Keratinocyte (primary cell): ENCODE measurements around the gene SI. TPM values are rescaled to one million over a fixed set of nuclear protein-coding genes. Genes with fewer than 3 reads are reported as not detected.

Experiments used
- DNase-seq: peaks from one replicate; pipeline ENCODE4 v3.0.0-alpha.2; 2011; ENCODE audit warnings: low read depth, missing footprints, low spot score
- FAIRE-seq: peaks from 2 replicates; lab custom pipeline; 2011; peaks lifted over from hg19 to GRCh38; lab: Jason Lieb, UNC
- H2AFZ ChIP-seq: 2 replicates; pipeline ENCODE4 v1.6.0; 2012; ENCODE audit warnings: low read length, control low read depth, inconsistent platforms; ENCODE audit not compliant: control insufficient read depth
- H3K27ac ChIP-seq: 2 replicates; pipeline ENCODE4 v1.5.1; 2011; ENCODE audit warnings: low read length; ENCODE audit not compliant: control insufficient read depth, insufficient read depth
- H3K27me3 ChIP-seq: 3 replicates; pipeline ENCODE4 v1.6.0; 2011; ENCODE audit warnings: low read length; ENCODE audit not compliant: control insufficient read depth, insufficient read depth; ENCODE audit errors: extremely low read depth
- H3K36me3 ChIP-seq, 2 experiments: 2 replicates in 1 of 2; 3 replicates in 1 of 2; pipeline ENCODE4 v1.5.1; 2011; ENCODE audit warnings: low read length in 2 of 2, mild to moderate bottlenecking in 1 of 2; ENCODE audit not compliant: control insufficient read depth in 2 of 2, insufficient read depth in 2 of 2; ENCODE audit errors: extremely low read depth in 1 of 2
- H3K4me1 ChIP-seq: 3 replicates; pipeline ENCODE4 v1.5.1; 2011; ENCODE audit warnings: low read length; ENCODE audit not compliant: control insufficient read depth, insufficient read depth; ENCODE audit errors: extremely low read depth
- H3K4me2 ChIP-seq: 3 replicates; pipeline ENCODE4 v1.6.0; 2011; ENCODE audit warnings: low read depth, low read length; ENCODE audit not compliant: control insufficient read depth, insufficient read depth; ENCODE audit errors: extremely low read depth
- H3K4me3 ChIP-seq, 3 experiments: fragments of 200-600 bp in 1 of 3; sonication (generic) in 1 of 3; 2 replicates in 2 of 3; 3 replicates in 1 of 3; pipeline ENCODE4 v1.5.1; 2011 to 2016; ENCODE audit warnings: low read length in 3 of 3, mild to moderate bottlenecking in 3 of 3, control low read depth in 2 of 3, inconsistent platforms in 1 of 3, low read depth in 1 of 3, mixed read lengths in 1 of 3, mixed run types in 1 of 3, moderate library complexity in 1 of 3; ENCODE audit not compliant: control insufficient read depth in 2 of 3, insufficient read depth in 2 of 3; ENCODE audit errors: extremely low read depth in 1 of 3
- H3K79me2 ChIP-seq: 2 replicates; pipeline ENCODE4 v1.6.0; 2012; ENCODE audit warnings: low read length; ENCODE audit not compliant: control insufficient read depth, insufficient read depth
- H3K9ac ChIP-seq: 3 replicates; pipeline ENCODE4 v1.6.0; 2011; ENCODE audit warnings: low read length; ENCODE audit not compliant: control insufficient read depth, insufficient read depth; ENCODE audit errors: extremely low read depth
- H3K9me1 ChIP-seq: 3 replicates; pipeline ENCODE4 v1.6.0; 2011; ENCODE audit warnings: low read length; ENCODE audit not compliant: control insufficient read depth, insufficient read depth; ENCODE audit errors: extremely low read depth
- H3K9me3 ChIP-seq: 2 replicates; pipeline ENCODE4 v1.5.1; 2012; ENCODE audit warnings: low read depth, low read length; ENCODE audit not compliant: control insufficient read depth
- H4K20me1 ChIP-seq: 3 replicates; pipeline ENCODE4 v1.6.0; 2011; ENCODE audit warnings: low read length; ENCODE audit not compliant: control insufficient read depth, insufficient read depth; ENCODE audit errors: extremely low read depth
- CTCF ChIP-seq, 3 experiments: IDR thresholded peaks in 1 of 3; conservative IDR thresholded peaks in 1 of 3; optimal IDR thresholded peaks in 1 of 3; 2 replicates in 2 of 3; 3 replicates in 1 of 3; pipeline versions ENCODE3 to v1.5.1; 2011; ENCODE audit warnings: low read length in 3 of 3, mild to moderate bottlenecking in 3 of 3, moderate library complexity in 2 of 3, control low read depth in 1 of 3, inconsistent platforms in 1 of 3; ENCODE audit not compliant: insufficient read depth in 2 of 3; ENCODE audit errors: extremely low read depth in 1 of 3
- EZH2 ChIP-seq: IDR thresholded peaks from one replicate; pipeline ENCODE4 v1.6.1; 2012; ENCODE audit warnings: inconsistent platforms, mild to moderate bottlenecking, low read length, moderate library complexity
- dilution Hi-C: fragments of 300-500 bp; cut with MboI; formaldehyde crosslinking; loops from one replicate; pipeline ENCODE4 v1.7.0; 2020; ENCODE audit warnings: low sequenced_read_pairs; ENCODE audit not compliant: extremely low pct_ligation_motif_present
- polyA minus RNA-seq, 3 experiments: library from RNA; depleted of rRNA, polyadenylated mRNA; stranded (reverse); fragments of >200 nt; gene quantifications; 1 replicate in 1 of 3; 2 replicates in 1 of 3; 3 replicates in 1 of 3; pipeline ENCODE4 v1.2.3, GENCODE V29; 2011
- polyA plus RNA-seq, 5 experiments: library from polyadenylated mRNA; depleted of rRNA in 3 of 5; stranded (reverse) in 3 of 5; stranded (forward) in 1 of 5; unstranded in 1 of 5; fragments of >200 nt; gene quantifications; 1 replicate in 1 of 5; 2 replicates in 3 of 5; 3 replicates in 1 of 5; pipeline versions ENCODE4 v1.2.1 to v1.2.3, GENCODE V29; 2011 to 2012; ENCODE audit warnings: missing spikeins in 2 of 5, low read depth in 1 of 5, low replicate concordance in 1 of 5

The SI gene
- polyA plus RNA-seq (not detected in 3 replicates), polyA minus RNA-seq (not detected in 3 replicates)
- not detected for polyA plus RNA-seq (2011; ENCODE audit: low read depth)
- not detected in 2 replicates for polyA plus RNA-seq (2011; cell fraction: cytosol; rRNA removed)
- not detected in 2 replicates for polyA plus RNA-seq (2011; cell fraction: nucleus; rRNA removed)
- not detected in 2 replicates for polyA plus RNA-seq (2012; ENCODE audit: low replicate concordance)
- polyA minus RNA-seq (2011; cell fraction: cytosol; rRNA and poly(A)+ RNA removed), result not detected
- polyA minus RNA-seq (2011; cell fraction: nucleus; rRNA and poly(A)+ RNA removed), result not detected in 2 replicates

GRCh38 chr3:165078293-165078692 is at the start of gene SI:
Gene SI (minus strand): TSS chr3:165078496. CDS start chr3:165076012, 2,484 bp downstream.
- no peaks in the 10 kb centered on the region for H3K9me1 ChIP-seq
- TF ChIP-seq EZH2 (no peak), CTCF (optimal IDR thresholded peaks at IDR 0.05 in 1 of 3, IDR thresholded peaks at IDR 0.05 in 1 of 3, conservative IDR thresholded peaks at IDR 0.05 in 1 of 3; ENCODE audit: extremely low read depth in 1 of 3, insufficient read depth in 2 of 3, low read length in 3 of 3) (no peak)
- DNase-seq (no peak), FAIRE-seq (no peak)
- no peak within 1 kb of the TSS for H3K27ac ChIP-seq
- H3K4me1 ChIP-seq, result no peaks in the 10 kb centered on the region
- no peaks in the 10 kb centered on the region for H3K79me2 ChIP-seq
- H3K4me3 ChIP-seq, result no peak within 1 kb of the TSS
- H3K4me2 ChIP-seq, result no peak within 1 kb of the TSS
- H3K36me3 ChIP-seq, result no peaks in the 10 kb centered on the region
- H3K9ac ChIP-seq, result no peak within 1 kb of the TSS
- no peaks in the 10 kb centered on the region for H3K27me3 ChIP-seq
- H2AFZ ChIP-seq, result no peak within 1 kb of the TSS
- no peaks in the 10 kb centered on the region for H4K20me1 ChIP-seq
- dilution Hi-C loops, result no loop called here
- H3K9me3 ChIP-seq, result no peaks in the 10 kb centered on the region

DNA sequence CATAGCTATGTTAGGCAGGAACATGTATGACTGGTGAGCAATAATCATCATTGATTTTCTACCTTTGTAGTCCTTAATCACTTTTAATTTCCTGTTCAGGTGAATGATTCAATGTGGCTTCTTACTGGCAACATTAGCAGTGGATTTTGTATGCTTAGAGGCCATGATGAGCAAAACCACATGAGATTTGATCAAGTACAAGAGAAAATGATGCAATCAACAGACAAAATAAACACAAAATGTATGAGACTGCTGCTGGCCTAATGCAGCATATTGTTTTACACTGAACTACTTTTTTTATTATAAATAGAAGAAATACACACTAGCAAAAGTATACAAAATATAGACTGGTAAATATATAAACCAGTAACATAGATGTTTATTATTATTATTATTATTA is 47.5 kb upstream of the SI start:
- Histone ChIP-seq H3K4me3 (no peak overlapping the region), H3K9me1 (no peaks in the 10 kb centered on the region), H3K9me3 (no peaks in the 10 kb centered on the region), H3K79me2 (no peaks in the 10 kb centered on the region), H3K27me3 (no peaks in the 10 kb centered on the region), H4K20me1 (no peaks in the 10 kb centered on the region), H3K4me2 (no peak overlapping the region), H3K36me3 (no peaks in the 10 kb centered on the region), H3K9ac (no peak overlapping the region), H3K27ac (no peak overlapping the region), H3K4me1 (no peaks in the 10 kb centered on the region), H2AFZ (no peak overlapping the region)
- FAIRE-seq (no peak), DNase-seq (no peak)
- dilution Hi-C loops, result no loop called here
- TF ChIP-seq CTCF (optimal IDR thresholded peaks at IDR 0.05 in 1 of 3, IDR thresholded peaks at IDR 0.05 in 1 of 3, conservative IDR thresholded peaks at IDR 0.05 in 1 of 3; ENCODE audit: extremely low read depth in 1 of 3, insufficient read depth in 2 of 3, low read length in 3 of 3) (no peak), EZH2 (no peak)
